H9 (cell line): ENCODE results near the gene PNLIP. TPM values are rescaled to one million over a fixed set of nuclear protein-coding genes. Genes with fewer than 3 reads are reported as not detected.

ENCODE experiments used
- DNase-seq: peaks from one replicate; pipeline ENCODE4 v3.0.0-alpha.2; 2017
- H2AFZ ChIP-seq: one replicate; pipeline ENCODE4 v1.6.1; 2013; ENCODE audit warnings: mild to moderate bottlenecking, low read length, control low read depth, moderate library complexity
- H2AK5ac ChIP-seq: 2 replicates; pipeline ENCODE4 v1.6.1; 2013; ENCODE audit warnings: low read length, control low read depth, mixed read lengths; ENCODE audit not compliant: insufficient read length
- H2BK120ac ChIP-seq: one replicate; pipeline ENCODE4 v1.6.1; 2013; ENCODE audit warnings: low read depth, mild to moderate bottlenecking, low read length, control low read depth, inconsistent platforms; ENCODE audit not compliant: poor library complexity, severe bottlenecking
- H2BK12ac ChIP-seq: 2 replicates; pipeline ENCODE4 v1.6.1; 2013; ENCODE audit warnings: low read length, control low read depth, mixed read lengths, low read depth; ENCODE audit not compliant: insufficient read length
- H2BK15ac ChIP-seq: 2 replicates; pipeline ENCODE4 v1.6.1; 2013; ENCODE audit warnings: low read depth, low read length, control low read depth
- H2BK20ac ChIP-seq: one replicate; pipeline ENCODE4 v1.6.1; 2013; ENCODE audit warnings: low read depth, mild to moderate bottlenecking, low read length, control low read depth, inconsistent platforms; ENCODE audit not compliant: poor library complexity, severe bottlenecking
- H2BK5ac ChIP-seq: 2 replicates; pipeline ENCODE4 v1.6.1; 2013; ENCODE audit warnings: low read length, control low read depth, mixed read lengths; ENCODE audit not compliant: insufficient read length
- H3K14ac ChIP-seq: 2 replicates; pipeline ENCODE4 v1.6.1; 2013; ENCODE audit warnings: low read length, control low read depth; ENCODE audit not compliant: insufficient read depth
- H3K18ac ChIP-seq: 2 replicates; pipeline ENCODE4 v1.6.1; 2013; ENCODE audit warnings: low read depth, mild to moderate bottlenecking, mixed read lengths, low read length, control low read depth; ENCODE audit not compliant: insufficient read length
- H3K23ac ChIP-seq: 2 replicates; pipeline ENCODE4 v1.6.1; 2013; ENCODE audit warnings: low read length, control low read depth, mixed read lengths, low read depth; ENCODE audit not compliant: insufficient read length
- H3K23me2 ChIP-seq: 2 replicates; pipeline ENCODE4 v1.6.1; 2013; ENCODE audit warnings: low read depth, mild to moderate bottlenecking, mixed read lengths, low read length, control low read depth; ENCODE audit not compliant: insufficient read length, poor library complexity, severe bottlenecking
- H3K27ac ChIP-seq: 2 replicates; pipeline ENCODE4 v1.5.1; 2013; ENCODE audit warnings: low read length, control low read depth, mixed read lengths, low read depth; ENCODE audit not compliant: insufficient read length
- H3K27me3 ChIP-seq: 2 replicates; pipeline ENCODE4 v1.6.1; 2013; ENCODE audit warnings: low read length, control low read depth, inconsistent platforms; ENCODE audit not compliant: insufficient read depth
- H3K4ac ChIP-seq: 2 replicates; pipeline ENCODE4 v1.6.1; 2013; ENCODE audit warnings: low read depth, mild to moderate bottlenecking, control low read depth, inconsistent platforms, low read length, moderate library complexity
- H3K4me1 ChIP-seq: 2 replicates; pipeline ENCODE4 v1.6.1; 2013; ENCODE audit warnings: low read length, control low read depth, inconsistent platforms; ENCODE audit not compliant: insufficient read depth
- H3K4me2 ChIP-seq: 2 replicates; pipeline ENCODE4 v1.6.1; 2013; ENCODE audit warnings: low read length, control low read depth, mixed read lengths; ENCODE audit not compliant: insufficient read length, insufficient read depth
- H3K56ac ChIP-seq: 2 replicates; pipeline ENCODE4 v1.6.1; 2013; ENCODE audit warnings: low read depth, mild to moderate bottlenecking, mixed read lengths, low read length, control low read depth; ENCODE audit not compliant: insufficient read length
- H3K79me1 ChIP-seq: 2 replicates; pipeline ENCODE4 v1.6.1; 2013; ENCODE audit warnings: low read depth, mild to moderate bottlenecking, moderate library complexity, low read length, control low read depth, inconsistent platforms; ENCODE audit not compliant: insufficient read depth, poor library complexity, severe bottlenecking
- H3K79me2 ChIP-seq: 2 replicates; pipeline ENCODE4 v1.6.1; 2013; ENCODE audit warnings: low read length, control low read depth, inconsistent platforms; ENCODE audit not compliant: insufficient read depth
- H3K9ac ChIP-seq: 2 replicates; pipeline ENCODE4 v1.6.1; 2013; ENCODE audit warnings: low read length, control low read depth, mixed read lengths; ENCODE audit not compliant: insufficient read length; ENCODE audit errors: extremely low read depth
- H3K9me3 ChIP-seq: one replicate; pipeline ENCODE4 v1.6.1; 2013; ENCODE audit warnings: low read depth, low read length, inconsistent platforms; ENCODE audit not compliant: control insufficient read depth
- H3T11ph ChIP-seq: one replicate; pipeline ENCODE4 v1.6.1; 2013; ENCODE audit warnings: mild to moderate bottlenecking, low read length, control low read depth, inconsistent platforms
- H4K20me1 ChIP-seq: one replicate; pipeline ENCODE4 v1.6.1; 2013; ENCODE audit not compliant: control insufficient read depth, insufficient read length, insufficient read depth
- H4K5ac ChIP-seq: 2 replicates; pipeline ENCODE4 v1.6.1; 2013; ENCODE audit warnings: low read depth, mild to moderate bottlenecking, mixed read lengths, low read length, control low read depth; ENCODE audit not compliant: insufficient read length
- H4K8ac ChIP-seq: replicated peaks from 2 replicates; pipeline ENCODE4 v1.6.1; 2013; ENCODE audit warnings: low read length, control low read depth, mixed read lengths, low read depth; ENCODE audit not compliant: insufficient read length
- H4K91ac ChIP-seq: 2 replicates; pipeline ENCODE4 v1.6.1; 2013; ENCODE audit warnings: low read depth, mild to moderate bottlenecking, moderate library complexity, mixed read lengths, low read length, control low read depth; ENCODE audit not compliant: insufficient read length
- H3K27ac Mint-ChIP-seq, 3 experiments: 2 replicates in 2 of 3; 3 replicates in 1 of 3; pipeline ENCODE4 v1.8.0; 2020 to 2021; ENCODE audit warnings: mixed read lengths in 3 of 3, mild to moderate bottlenecking in 1 of 3, moderate library complexity in 1 of 3
- H3K27me3 Mint-ChIP-seq: 2 replicates; pipeline ENCODE4 v1.8.0; 2021; ENCODE audit warnings: low read depth, mild to moderate bottlenecking, moderate library complexity, mixed read lengths
- H3K36me3 Mint-ChIP-seq, 3 experiments: 2 replicates in 2 of 3; 3 replicates in 1 of 3; pipeline ENCODE4 v1.8.0; 2020 to 2021; ENCODE audit warnings: low read depth in 3 of 3, mixed read lengths in 3 of 3; ENCODE audit not compliant: insufficient read depth in 1 of 3
- H3K4me1 Mint-ChIP-seq, 2 experiments: 2 replicates each; pipeline ENCODE4 v1.8.0; 2020; ENCODE audit warnings: mixed read lengths in 2 of 2
- H3K4me3 Mint-ChIP-seq, 2 experiments: 2 replicates in 1 of 2; 3 replicates in 1 of 2; pipeline ENCODE4 v1.8.0; 2020 to 2021; ENCODE audit warnings: mild to moderate bottlenecking in 2 of 2, mixed read lengths in 2 of 2, moderate library complexity in 1 of 2
- H3K9me3 Mint-ChIP-seq, 2 experiments: 2 replicates in 1 of 2; 3 replicates in 1 of 2; pipeline ENCODE4 v1.8.0; 2020; ENCODE audit warnings: mild to moderate bottlenecking in 2 of 2, mixed read lengths in 2 of 2, moderate library complexity in 1 of 2
- CTCF ChIP-seq: fragments of 200-600 bp; sonication (generic); conservative IDR thresholded peaks from 3 replicates; pipeline ENCODE4 v1.8.0; 2021; ENCODE audit warnings: antibody characterized with exemption, mild to moderate bottlenecking
- WGBS: extraction: QIAGEN DNeasy Blood & Tissue Kit; methylation state at CpG from one replicate; pipeline ENCODE4 v1.1.7; 2013; ENCODE audit warnings: missing lambda C conversion rate, low lambda C conversion rate, mixed read lengths; ENCODE audit not compliant: insufficient read length; ENCODE audit errors: extremely low coverage; 5-methylcytosine and 5-hydroxymethylcytosine counted together
- total RNA-seq: library from RNA; stranded (reverse); gene quantifications from 2 replicates; pipeline ENCODE4 v1.2.1, GENCODE V29; 2021

The PNLIP gene
- total RNA-seq, 1 experiment from 2014 or later, result not detected

GRCh38 chr10:116613471-116613870, 67.7 kb downstream of the PNLIP start:
- Histone ChIP-seq H3K14ac (no peak overlapping the region), H2BK20ac (no peak overlapping the region), H3K27ac (no peak overlapping the region), H3K23ac (no peak overlapping the region), H4K20me1 (no peaks in the 10 kb centered on the region), H3K27me3 (no peaks in the 10 kb centered on the region; the same call in 1 of the 2 replicates), H3K23me2 (no peaks in the 10 kb centered on the region), H2AFZ (no peak overlapping the region), H4K91ac (no peak overlapping the region), H2BK12ac (no peak overlapping the region), H3K4me2 (no peak overlapping the region), H3K9me3 (no peaks in the 10 kb centered on the region), H3K56ac (no peak overlapping the region), H2AK5ac (no peak overlapping the region), H3K4ac (no peak overlapping the region), H3K79me2 (no peaks in the 10 kb centered on the region), H3T11ph (no peak overlapping the region), H2BK120ac (no peak overlapping the region), H3K9ac (no peak overlapping the region), H4K5ac (no peak overlapping the region), H2BK15ac (no peak overlapping the region), H2BK5ac (no peak overlapping the region), H4K8ac (no peak overlapping the region), H3K79me1 (no peaks in the 10 kb centered on the region), H3K18ac (no peak overlapping the region), H3K4me1 (no peaks in the 10 kb centered on the region)
- Mint-ChIP-seq H3K9me3 (peaks cover 9 to 13% of the 10 kb centered on the region in 2 experiments; a peak in 3 of 5 replicates), H3K27me3 (peaks cover 20% of the 10 kb centered on the region), H3K4me1 (peaks cover 13 to 18% of the 10 kb centered on the region in 2 experiments), H3K27ac (no peak overlapping the region; a peak in 1 of 7 replicates), H3K4me3 (no peak overlapping the region), H3K36me3 (peaks cover 0 to 4% (median 4%) of the 10 kb centered on the region in 3 experiments; a peak in 2 of 7 replicates)
- TF ChIP-seq CTCF, result no peak
- WGBS, result no CpG with 5 or more reads among the region's 2 CpGs
- no peak for DNase-seq
